D721Med (cell line): Measurements from ENCODE around the gene MOBP.
"Not testable (repeated sequence)": the region's sequence is repeated elsewhere in the genome, so short reads cannot be mapped to it uniquely, and the experiment has no call there.

Source experiments
- DNase-seq: peaks from one replicate; pipeline ENCODE4 v3.0.0; 2011; ENCODE audit warnings: low spot score; ENCODE audit not compliant: insufficient read length
- FAIRE-seq: peaks from 2 replicates; lab custom pipeline; 2011; peaks lifted over from hg19 to GRCh38; lab: Jason Lieb, UNC
- CTCF ChIP-seq: IDR thresholded peaks from 2 replicates; pipeline ENCODE4 v1.5.1; 2012; ENCODE audit warnings: mild to moderate bottlenecking, control low read depth; ENCODE audit not compliant: insufficient read depth; ENCODE audit errors: missing control alignments

Gene MOBP

GRCh38 chr3:39467394-39468107 lies at the start of gene MOBP:
TSS of gene MOBP (plus strand) at chr3:39467680. CDS start at chr3:39502070, 34,390 bp downstream.
- DNase-seq (no peak), FAIRE-seq (no peak)
- TF ChIP-seq CTCF = no peak

- FAIRE-seq, DNase-seq: not testable (repeated sequence)
Measured at GRCh38 chr3:39418556-39419225, 48.8 kb upstream of the MOBP start.

DNA sequence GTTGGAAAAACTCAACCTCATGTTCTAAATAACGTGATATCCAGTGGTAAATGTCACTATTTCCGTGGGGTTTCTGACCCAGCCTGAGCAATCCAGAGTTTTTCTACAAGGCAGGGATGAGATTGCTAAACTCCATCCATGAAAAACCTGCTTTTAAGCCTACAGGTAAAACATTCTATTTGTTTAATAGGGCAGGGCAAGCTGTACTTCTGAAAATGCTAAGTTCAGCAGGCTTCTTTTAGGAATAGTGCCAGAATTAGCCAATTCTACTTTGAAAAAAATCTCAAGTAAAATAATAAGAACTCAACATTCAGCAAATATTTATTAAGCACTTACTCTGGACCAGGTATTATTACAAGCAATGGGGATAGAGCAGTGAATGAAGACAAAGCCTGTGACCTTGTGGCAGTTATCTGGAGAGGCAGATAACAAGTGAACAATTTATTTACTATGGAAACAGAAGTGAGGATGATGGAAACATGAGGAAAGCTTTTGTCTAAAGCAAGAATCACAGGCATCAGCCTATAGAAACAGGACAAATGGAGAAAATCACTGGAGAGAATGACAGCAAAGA lies 47.7 kb upstream of the MOBP start:
- no peak for TF ChIP-seq CTCF
- FAIRE-seq (no peak), DNase-seq (no peak)

GRCh38 chr3:39420543-39420942 lies 46.9 kb upstream of the MOBP start:
- DNase-seq = no peak
- no peak for TF ChIP-seq CTCF
- no peak for FAIRE-seq

GRCh38 chr3:39423436-39423970 lies 44.0 kb upstream of the MOBP start:
- DNase-seq (no peak), FAIRE-seq (no peak)
- no peak for TF ChIP-seq CTCF

DNA sequence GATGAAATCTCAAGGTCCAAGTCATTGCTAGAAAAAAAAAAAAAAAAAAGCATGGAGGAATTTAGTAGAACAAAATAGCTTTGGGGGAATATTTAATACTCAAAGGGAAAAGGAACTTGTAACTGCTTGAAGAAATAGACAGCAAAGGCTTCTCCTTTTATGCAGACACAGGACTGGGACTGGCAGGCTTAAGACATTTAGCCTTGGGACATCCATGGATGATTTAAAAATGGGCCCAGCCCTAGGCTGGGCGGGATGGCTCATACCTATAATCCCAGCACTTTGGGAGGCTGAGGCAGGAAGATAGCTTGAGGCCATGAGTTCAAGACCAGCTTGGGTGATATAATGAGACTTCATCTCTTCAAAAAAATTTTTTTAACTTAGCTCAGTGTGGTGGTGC lies 41.2 kb upstream of the MOBP start:
- FAIRE-seq = no peak
- DNase-seq = no peak
- TF ChIP-seq CTCF = no peak

- TF ChIP-seq CTCF = no peak
- DNase-seq = no peak
- FAIRE-seq = no peak
Measured at GRCh38 chr3:39427506-39427905, 40.0 kb upstream of the MOBP start.
